SK-N-SH (cell line): Measurements from ENCODE around the gene TTC23L. TPM values are rescaled to one million over a fixed set of nuclear protein-coding genes. Genes with fewer than 3 reads are reported as not detected.

Experiments
- CTCF ChIA-PET: fragments of 300-600, 350-600 bp; formaldehyde crosslinking; extraction: SDS; loops from one replicate; lab custom pipeline; 2021; lab: Yijun Ruan, JAX
- POLR2A ChIA-PET: fragments of 350-600 bp; sonication (Branson Sonifier 250); formaldehyde crosslinking; extraction: SDS; loops from one replicate; lab custom pipeline; 2020; ENCODE audit warnings: antibody characterized with exemption, inconsistent platforms; lab: Yijun Ruan, JAX
- DNase-seq: peaks from one replicate; pipeline ENCODE4 v3.0.0; 2012
- H2AFZ ChIP-seq: fragments of 200-600 bp; sonication (generic); 2 replicates; pipeline ENCODE4 v1.8.1; 2016; ENCODE audit warnings: antibody characterized with exemption, mild to moderate bottlenecking, low read depth
- H3F3A ChIP-seq: fragments of 200-600 bp; sonication (generic); replicated peaks from 2 replicates; pipeline ENCODE3; 2016; ENCODE audit warnings: antibody characterized with exemption, mild to moderate bottlenecking; ENCODE audit not compliant: insufficient read depth
- H3K27ac ChIP-seq, 2 experiments: fragments of 200-500 bp in 1 of 2; fragments of 200-600 bp in 1 of 2; sonication (Bioruptor generic) in 1 of 2; sonication (generic), shearing (Covaris generic) in 1 of 2; 2 replicates each; pipeline versions ENCODE4 v1.5.1 to v1.6.1; 2014 to 2016; ENCODE audit warnings: low read depth in 2 of 2, inconsistent platforms in 1 of 2, low read length in 1 of 2, mild to moderate bottlenecking in 1 of 2, mixed read lengths in 1 of 2
- H3K27me3 ChIP-seq: fragments of 200-600 bp; sonication (generic), shearing (Covaris generic); 2 replicates; pipeline ENCODE4 v1.6.1; 2016; ENCODE audit warnings: mixed run types; ENCODE audit not compliant: insufficient read depth
- H3K36me3 ChIP-seq, 2 experiments: fragments of 200-500 bp in 1 of 2; fragments of 200-600 bp in 1 of 2; sonication (Bioruptor generic) in 1 of 2; sonication (generic) in 1 of 2; replicated peaks in 1 of 2; 2 replicates each; pipeline versions ENCODE3 to v1.5.1; 2014 to 2016; ENCODE audit warnings: low read length in 1 of 2, mild to moderate bottlenecking in 1 of 2; ENCODE audit not compliant: insufficient read depth in 2 of 2, control insufficient read depth in 1 of 2
- H3K4me1 ChIP-seq, 2 experiments: fragments of 200-500 bp in 1 of 2; fragments of 200-600 bp in 1 of 2; sonication (Bioruptor generic) in 1 of 2; sonication (generic), shearing (Covaris generic) in 1 of 2; 2 replicates each; pipeline versions ENCODE4 v1.5.1 to v1.6.1; 2014 to 2016; ENCODE audit warnings: low read depth in 1 of 2, low read length in 1 of 2, mixed run types in 1 of 2; ENCODE audit not compliant: insufficient read depth in 2 of 2, control insufficient read depth in 1 of 2
- H3K4me2 ChIP-seq: fragments of 200-600 bp; sonication (generic), shearing (Covaris generic); 2 replicates; pipeline ENCODE4 v1.6.1; 2017; ENCODE audit warnings: mixed run types
- H3K4me3 ChIP-seq, 2 experiments: fragments of 200-500 bp in 1 of 2; fragments of 200-600 bp in 1 of 2; sonication (Bioruptor generic) in 1 of 2; sonication (generic), shearing (Covaris generic) in 1 of 2; 2 replicates each; pipeline versions ENCODE4 v1.5.1 to v1.8.1; 2014 to 2016; ENCODE audit warnings: low read depth in 2 of 2, inconsistent platforms in 1 of 2, low read length in 1 of 2, mild to moderate bottlenecking in 1 of 2, mixed read lengths in 1 of 2, moderate library complexity in 1 of 2
- H3K79me2 ChIP-seq: fragments of 200-600 bp; sonication (generic); 2 replicates; pipeline ENCODE4 v1.8.1; 2017; ENCODE audit warnings: mild to moderate bottlenecking; ENCODE audit not compliant: insufficient read depth
- H3K9ac ChIP-seq: fragments of 200-600 bp; sonication (generic); 2 replicates; pipeline ENCODE4 v1.6.1; 2017; ENCODE audit warnings: mixed run types
- H3K9me2 ChIP-seq: fragments of 200-600 bp; sonication (generic); 2 replicates; pipeline ENCODE4 v1.6.1; 2017; ENCODE audit warnings: mixed run types
- H3K9me3 ChIP-seq: fragments of 200-600 bp; sonication (generic); 2 replicates; pipeline ENCODE4 v1.6.1; 2017; ENCODE audit warnings: mixed run types, mild to moderate bottlenecking, moderate library complexity
- H4K20me1 ChIP-seq: fragments of 200-600 bp; sonication (generic); 2 replicates; pipeline ENCODE4 v1.6.1; 2017; ENCODE audit warnings: mild to moderate bottlenecking, mixed run types; ENCODE audit not compliant: insufficient read depth
- ELF1 ChIP-seq: IDR thresholded peaks from 2 replicates; pipeline ENCODE4 v1.4.0; 2012
- EP300 ChIP-seq, 2 experiments: IDR thresholded peaks; 2 replicates each; pipeline versions ENCODE4 v1.4.0 to v1.6.1; 2012; ENCODE audit warnings: borderline replicate concordance in 1 of 2, low read depth in 1 of 2, low read length in 1 of 2
- FOSL2 ChIP-seq: IDR thresholded peaks from 2 replicates; pipeline ENCODE4 v1.4.0; 2012; ENCODE audit warnings: low read depth, mild to moderate bottlenecking, moderate library complexity, borderline replicate concordance
- GATA2 ChIP-seq: sonication (generic); formaldehyde crosslinking; IDR thresholded peaks from 2 replicates; pipeline ENCODE4 v1.5.0; 2020; ENCODE audit warnings: mild to moderate bottlenecking, missing genetic modification reagents
- JUND ChIP-seq: IDR thresholded peaks from 2 replicates; pipeline ENCODE4 v1.4.0; 2012
- NFIC ChIP-seq: IDR thresholded peaks from 2 replicates; pipeline ENCODE4 v1.4.0; 2012; ENCODE audit warnings: borderline replicate concordance
- NRF1 ChIP-seq: IDR thresholded peaks from 2 replicates; pipeline ENCODE4 v1.6.1; 2012; ENCODE audit warnings: low read depth, mild to moderate bottlenecking, low read length
- POLR2AphosphoS5 ChIP-seq: IDR thresholded peaks from 2 replicates; pipeline ENCODE4 v1.6.1; 2012; ENCODE audit warnings: low read depth, low read length
- RAD21 ChIP-seq: IDR thresholded peaks from 2 replicates; pipeline ENCODE4 v1.6.1; 2012; ENCODE audit warnings: mild to moderate bottlenecking, low read length
- RCOR1 ChIP-seq: fragments of 150-350 bp; IDR thresholded peaks from 2 replicates; pipeline ENCODE4 v1.6.1; 2017; ENCODE audit warnings: antibody characterized with exemption, low read length
- REST ChIP-seq: IDR thresholded peaks from 2 replicates; pipeline ENCODE4 v1.6.1; 2012; ENCODE audit warnings: mild to moderate bottlenecking, low read depth, low read length, moderate library complexity
- SIN3A ChIP-seq: IDR thresholded peaks from 2 replicates; pipeline ENCODE4 v1.6.1; 2012; ENCODE audit warnings: low read depth, mild to moderate bottlenecking, low read length, moderate library complexity, borderline replicate concordance
- USF2 ChIP-seq: fragments of 150-350 bp; IDR thresholded peaks from 2 replicates; pipeline ENCODE4 v1.6.1; 2017; ENCODE audit warnings: antibody characterized with exemption, low read length, low read depth, borderline replicate concordance
- YY1 ChIP-seq: IDR thresholded peaks from 2 replicates; pipeline ENCODE4 v1.4.0; 2012; ENCODE audit warnings: low read depth, mild to moderate bottlenecking
- polyA plus RNA-seq, 3 experiments: library from polyadenylated mRNA; depleted of rRNA; stranded (reverse); fragments of >200 nt; gene quantifications; 2 replicates each; pipeline ENCODE4 v1.2.3, GENCODE V29; 2012
- TF ChIP-seq, protein P1 (sequence below): fragments of 200-600 bp; sonication (generic); IDR thresholded peaks from 2 replicates; pipeline ENCODE4 v1.6.1; 2017; ENCODE audit warnings: antibody characterized with exemption, mild to moderate bottlenecking, moderate library complexity

TTC23L gene
- polyA plus RNA-seq, 1 of the 3 experiments (the other 2 are of a cell fraction), result 0.49 TPM

DNA sequence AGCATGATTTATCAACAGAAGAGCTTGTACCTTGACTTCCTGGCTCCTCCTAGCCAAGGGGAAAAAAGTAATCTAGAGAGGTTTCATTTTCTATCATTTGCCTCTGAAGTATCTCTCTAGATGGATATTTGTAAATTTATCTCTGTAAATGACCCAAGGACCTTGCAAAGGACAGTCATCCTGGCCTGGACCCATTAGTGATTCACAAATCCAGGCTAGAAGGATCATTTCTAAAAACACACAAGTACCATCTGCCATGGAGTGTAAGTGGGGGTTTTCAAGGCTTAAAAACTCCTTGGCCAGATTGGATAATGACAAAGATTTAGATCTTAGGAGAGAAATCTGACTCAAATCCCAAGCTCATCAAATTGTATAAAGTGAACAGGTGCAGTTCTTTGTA is 8.1 kb downstream of the TTC23L start:
- no peak overlapping the region for H2AFZ ChIP-seq
- peaks cover 0 to 7% of the 10 kb centered on the region in 2 experiments; a peak in 1 of 4 replicates for H3K4me1 ChIP-seq
- no peaks in the 10 kb centered on the region for H3K9me2 ChIP-seq
- TF ChIP-seq RCOR1, result no peak
- no peak for TF ChIP-seq NFIC
- TF ChIP-seq POLR2AphosphoS5, result no peak
- no peak for TF ChIP-seq RAD21
- TF ChIP-seq SIN3A, result no peak
- TF ChIP-seq USF2, result no peak
- no peak for TF ChIP-seq YY1
- TF ChIP-seq REST, result no peak
- TF ChIP-seq EP300 (IDR thresholded peaks at IDR 0.05; ENCODE audit: borderline replicate concordance in 1 of 2, low read depth in 1 of 2, low read length in 1 of 2), result no peak
- no peak for TF ChIP-seq FOSL2
- TF ChIP-seq NRF1, result no peak
- no peak for TF ChIP-seq JUND
- no peak for TF ChIP-seq ELF1
- TF ChIP-seq, protein P1, sequence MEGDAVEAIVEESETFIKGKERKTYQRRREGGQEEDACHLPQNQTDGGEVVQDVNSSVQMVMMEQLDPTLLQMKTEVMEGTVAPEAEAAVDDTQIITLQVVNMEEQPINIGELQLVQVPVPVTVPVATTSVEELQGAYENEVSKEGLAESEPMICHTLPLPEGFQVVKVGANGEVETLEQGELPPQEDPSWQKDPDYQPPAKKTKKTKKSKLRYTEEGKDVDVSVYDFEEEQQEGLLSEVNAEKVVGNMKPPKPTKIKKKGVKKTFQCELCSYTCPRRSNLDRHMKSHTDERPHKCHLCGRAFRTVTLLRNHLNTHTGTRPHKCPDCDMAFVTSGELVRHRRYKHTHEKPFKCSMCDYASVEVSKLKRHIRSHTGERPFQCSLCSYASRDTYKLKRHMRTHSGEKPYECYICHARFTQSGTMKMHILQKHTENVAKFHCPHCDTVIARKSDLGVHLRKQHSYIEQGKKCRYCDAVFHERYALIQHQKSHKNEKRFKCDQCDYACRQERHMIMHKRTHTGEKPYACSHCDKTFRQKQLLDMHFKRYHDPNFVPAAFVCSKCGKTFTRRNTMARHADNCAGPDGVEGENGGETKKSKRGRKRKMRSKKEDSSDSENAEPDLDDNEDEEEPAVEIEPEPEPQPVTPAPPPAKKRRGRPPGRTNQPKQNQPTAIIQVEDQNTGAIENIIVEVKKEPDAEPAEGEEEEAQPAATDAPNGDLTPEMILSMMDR, result no peak
- TF ChIP-seq GATA2, result no peak
- no peak overlapping the region for H3K27ac ChIP-seq
- no peaks in the 10 kb centered on the region for H3K27me3 ChIP-seq
- H3K79me2 ChIP-seq, result no peaks in the 10 kb centered on the region
- H3F3A ChIP-seq, result no peaks in the 10 kb centered on the region
- H3K4me3 ChIP-seq, result no peak overlapping the region
- no peak overlapping the region for H3K4me2 ChIP-seq
- H3K9me3 ChIP-seq, result no peaks in the 10 kb centered on the region
- ChIA-PET CTCF (no interaction called here), POLR2A (no interaction called here)
- H3K9ac ChIP-seq, result no peak overlapping the region
- H3K36me3 ChIP-seq, result no peaks in the 10 kb centered on the region
- no peaks in the 10 kb centered on the region for H4K20me1 ChIP-seq
- no peak for DNase-seq
